ENCODE results near the gene ATP2C1. TPM values are rescaled to one million over a fixed set of nuclear protein-coding genes. Genes with fewer than 3 reads are reported as not detected.

Gene ATP2C1
- total RNA-seq, 1 donor = 136 TPM

GRCh38 chr3:130946882-130947281 lies 53.0 kb downstream of the ATP2C1 start:
- TF ChIP-seq, protein P1, sequence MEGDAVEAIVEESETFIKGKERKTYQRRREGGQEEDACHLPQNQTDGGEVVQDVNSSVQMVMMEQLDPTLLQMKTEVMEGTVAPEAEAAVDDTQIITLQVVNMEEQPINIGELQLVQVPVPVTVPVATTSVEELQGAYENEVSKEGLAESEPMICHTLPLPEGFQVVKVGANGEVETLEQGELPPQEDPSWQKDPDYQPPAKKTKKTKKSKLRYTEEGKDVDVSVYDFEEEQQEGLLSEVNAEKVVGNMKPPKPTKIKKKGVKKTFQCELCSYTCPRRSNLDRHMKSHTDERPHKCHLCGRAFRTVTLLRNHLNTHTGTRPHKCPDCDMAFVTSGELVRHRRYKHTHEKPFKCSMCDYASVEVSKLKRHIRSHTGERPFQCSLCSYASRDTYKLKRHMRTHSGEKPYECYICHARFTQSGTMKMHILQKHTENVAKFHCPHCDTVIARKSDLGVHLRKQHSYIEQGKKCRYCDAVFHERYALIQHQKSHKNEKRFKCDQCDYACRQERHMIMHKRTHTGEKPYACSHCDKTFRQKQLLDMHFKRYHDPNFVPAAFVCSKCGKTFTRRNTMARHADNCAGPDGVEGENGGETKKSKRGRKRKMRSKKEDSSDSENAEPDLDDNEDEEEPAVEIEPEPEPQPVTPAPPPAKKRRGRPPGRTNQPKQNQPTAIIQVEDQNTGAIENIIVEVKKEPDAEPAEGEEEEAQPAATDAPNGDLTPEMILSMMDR (IDR thresholded peaks at IDR 0.05; ENCODE audit: insufficient read depth, low read depth, low read length) = no peak

DNA sequence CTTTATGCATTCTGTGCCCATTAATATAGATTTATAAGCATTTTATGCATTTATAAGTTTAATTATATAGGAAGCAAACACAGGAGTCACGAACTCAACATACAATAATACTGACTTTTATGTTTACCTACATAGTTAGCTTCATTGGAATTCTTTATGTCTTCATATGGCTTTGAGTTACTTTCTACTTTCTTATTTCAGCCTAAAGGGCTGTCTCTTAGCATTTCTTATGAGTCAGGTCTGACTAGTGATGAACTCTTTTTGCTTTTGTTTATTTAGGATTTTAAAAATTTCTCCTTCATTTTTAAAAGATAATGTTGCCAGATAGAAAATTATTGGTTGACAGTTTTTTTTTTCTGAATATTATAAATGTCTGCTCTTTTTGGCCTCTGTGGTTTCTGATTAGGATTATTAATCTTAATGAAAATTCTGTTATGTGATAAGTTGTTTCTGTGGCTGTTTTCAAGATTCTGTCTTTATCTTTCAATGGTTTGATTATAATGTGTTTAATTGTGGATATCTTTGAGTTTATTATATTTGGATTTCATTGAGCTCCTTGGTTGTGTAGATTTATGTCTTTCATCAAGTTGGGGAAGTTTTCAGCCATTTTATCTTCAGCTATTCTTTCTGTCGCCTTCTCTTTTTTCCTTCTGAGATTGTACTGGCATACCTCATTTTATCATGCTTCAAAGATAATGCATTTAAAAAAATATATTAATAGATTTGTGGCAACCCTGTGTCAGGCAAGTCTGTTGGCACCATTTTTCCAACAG lies 54.3 kb downstream of the ATP2C1 start:
- H3K4me3 ChIP-seq (ENCODE audit: low read depth, low read length) = no peak overlapping the region
- no peak for DNase-seq (ENCODE audit: low read depth)
- TF ChIP-seq, protein P1 (IDR thresholded peaks at IDR 0.05; ENCODE audit: insufficient read depth, low read depth, low read length) = no peak

More at GRCh38 chr3:130946882-130947281, 53.0 kb downstream of the ATP2C1 start:
- no peak overlapping the region for H3K4me3 ChIP-seq (ENCODE audit: low read depth, low read length)
- DNase-seq (ENCODE audit: low read depth) = no peak

DNA sequence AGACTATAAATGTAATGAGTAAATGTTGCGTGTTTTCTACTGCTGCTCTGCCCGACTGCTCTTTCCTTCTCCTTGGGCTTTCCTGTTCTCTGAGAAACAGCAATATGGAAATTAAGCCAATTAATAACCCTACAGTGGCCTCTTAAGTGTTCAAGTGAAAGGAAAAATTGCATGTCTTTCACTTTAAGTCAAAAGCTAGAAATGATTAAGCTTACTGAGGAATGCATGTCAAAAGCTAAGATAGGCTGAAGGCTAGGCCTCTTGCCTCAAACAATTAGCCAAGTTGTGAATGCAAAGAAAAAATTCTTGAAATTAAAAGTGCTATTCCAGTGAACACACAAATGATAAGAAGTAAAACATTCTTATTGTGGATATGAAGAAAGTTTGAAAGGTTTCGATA lies 55.0 kb downstream of the ATP2C1 start:
- DNase-seq (ENCODE audit: low read depth) = no peak
- TF ChIP-seq, protein P1 (IDR thresholded peaks at IDR 0.05; ENCODE audit: insufficient read depth, low read depth, low read length) = no peak
- no peak overlapping the region for H3K4me3 ChIP-seq (ENCODE audit: low read depth, low read length)

DNA sequence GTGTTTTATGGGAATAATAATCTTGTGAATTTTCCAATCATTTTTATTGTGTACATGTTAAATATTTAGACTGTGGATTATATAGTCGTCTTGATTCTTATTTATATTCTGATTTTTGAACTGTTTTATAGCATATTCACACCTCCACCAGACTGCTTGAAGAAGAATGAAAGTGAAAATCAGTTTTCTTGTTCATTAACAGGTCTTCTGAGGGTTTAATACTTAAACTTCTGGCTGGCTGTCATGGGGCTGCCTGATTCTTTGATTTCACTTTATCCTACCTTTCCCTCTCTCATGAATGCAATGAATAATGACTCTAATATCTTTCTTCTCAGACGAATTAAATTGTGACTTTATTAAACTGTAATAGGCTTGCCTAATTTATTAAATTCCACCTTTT lies 56.2 kb downstream of the ATP2C1 start:
- no peak for DNase-seq (ENCODE audit: low read depth)
- TF ChIP-seq, protein P1 (IDR thresholded peaks at IDR 0.05; ENCODE audit: insufficient read depth, low read depth, low read length) = no peak
- no peak overlapping the region for H3K4me3 ChIP-seq (ENCODE audit: low read depth, low read length)

DNA sequence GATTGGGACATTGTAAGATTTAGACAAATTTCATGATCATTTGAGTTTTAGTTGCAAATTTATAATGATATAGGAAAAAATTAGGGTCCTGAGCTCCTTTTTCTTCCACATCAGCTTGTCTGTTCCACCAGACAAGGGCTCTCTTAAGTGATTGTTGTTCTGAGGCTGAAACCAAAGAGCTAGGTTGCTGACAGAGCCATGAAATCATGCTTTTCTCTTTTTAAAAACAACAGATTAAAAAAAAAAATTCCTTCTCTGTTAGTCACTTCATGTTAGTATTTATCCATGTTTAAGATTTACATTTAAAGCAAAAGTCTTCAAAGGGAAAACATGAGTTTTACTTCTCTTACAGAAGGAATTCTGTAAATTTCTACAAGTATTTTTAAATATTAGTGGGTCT lies 56.8 kb downstream of the ATP2C1 start:
- DNase-seq (ENCODE audit: low read depth) = peak; percentile 47
- no peak overlapping the region for H3K4me3 ChIP-seq (ENCODE audit: low read depth, low read length)
- TF ChIP-seq, protein P1 (IDR thresholded peaks at IDR 0.05; ENCODE audit: insufficient read depth, low read depth, low read length) = no peak

DNA sequence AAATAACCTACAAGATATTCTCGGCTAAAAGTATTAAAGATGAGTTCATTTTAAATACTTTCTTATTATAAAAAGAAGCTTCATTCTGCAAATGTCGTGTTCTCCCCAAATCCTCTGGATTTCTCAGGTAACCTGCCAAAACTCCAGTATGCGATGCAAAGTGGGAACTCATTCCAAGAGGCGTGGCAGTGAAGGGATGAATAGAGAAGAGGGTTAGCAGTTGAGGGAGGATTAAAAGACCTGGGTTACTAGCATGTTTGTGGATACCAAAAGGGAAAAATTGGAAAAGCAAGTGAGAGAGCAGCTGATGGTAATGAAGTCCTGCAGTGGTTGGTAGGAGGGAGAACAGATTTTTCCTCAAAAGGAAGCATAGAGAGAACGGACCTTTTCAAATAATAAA lies 61.6 kb downstream of the ATP2C1 start:
- TF ChIP-seq, protein P1 (IDR thresholded peaks at IDR 0.05; ENCODE audit: insufficient read depth, low read depth, low read length) = no peak
- H3K4me3 ChIP-seq (ENCODE audit: low read depth, low read length) = no peak overlapping the region
- no peak for DNase-seq (ENCODE audit: low read depth)

DNA sequence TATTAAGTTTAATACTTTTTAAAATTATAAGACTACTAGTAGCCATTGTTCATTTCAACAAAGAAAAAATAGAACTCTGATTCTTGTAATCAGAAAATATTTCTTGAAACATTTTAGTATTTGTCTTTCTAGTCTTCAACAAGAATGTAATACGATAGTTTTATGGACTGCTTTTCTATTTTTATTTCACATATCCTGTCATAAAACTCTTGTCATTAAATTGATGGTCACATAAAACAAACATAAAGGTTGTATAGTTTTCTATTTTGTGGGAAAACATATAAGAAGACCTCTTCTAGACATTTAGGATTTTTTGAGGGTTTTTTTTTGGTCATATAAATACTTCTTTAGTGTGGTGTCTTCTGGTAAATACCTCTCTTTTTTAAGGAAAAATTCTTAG lies 62.4 kb downstream of the ATP2C1 start:
- TF ChIP-seq, protein P1 (IDR thresholded peaks at IDR 0.05; ENCODE audit: insufficient read depth, low read depth, low read length) = no peak
- H3K4me3 ChIP-seq (ENCODE audit: low read depth, low read length) = no peak overlapping the region
- no peak for DNase-seq (ENCODE audit: low read depth)

Data from fibroblast of villous mesenchyme (primary cell).